ENCODE measurements around the gene APBB1IP. TPM values are rescaled to one million over a fixed set of nuclear protein-coding genes. Genes with fewer than 3 reads are reported as not detected.

Gene APBB1IP
- total RNA-seq, 4 donors from 2014 or later: 0.34 to 3.0 (median 2.3) TPM

DNA sequence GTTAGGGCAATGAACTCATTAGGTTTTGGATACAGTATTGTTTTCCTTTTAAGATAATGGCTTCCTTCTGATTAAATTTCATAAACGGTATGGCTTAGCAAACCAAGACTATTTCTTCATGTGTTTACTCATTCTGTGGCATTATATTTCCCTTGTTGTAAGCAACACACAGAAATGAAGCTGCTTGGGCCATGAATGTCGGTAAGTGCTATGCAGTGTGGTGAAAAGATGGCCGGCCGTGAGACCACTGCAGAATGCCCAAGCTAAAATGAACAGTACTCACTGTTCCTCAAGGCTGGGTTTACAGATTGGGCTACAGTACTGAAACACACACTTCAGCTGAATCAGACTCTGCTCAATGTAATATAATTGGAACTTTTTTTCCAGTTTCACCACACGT lies 8.1 kb downstream of the APBB1IP start:
- TF ChIP-seq POLR2A (IDR thresholded peaks at IDR 0.05): no peak
- TF ChIP-seq, protein P1, sequence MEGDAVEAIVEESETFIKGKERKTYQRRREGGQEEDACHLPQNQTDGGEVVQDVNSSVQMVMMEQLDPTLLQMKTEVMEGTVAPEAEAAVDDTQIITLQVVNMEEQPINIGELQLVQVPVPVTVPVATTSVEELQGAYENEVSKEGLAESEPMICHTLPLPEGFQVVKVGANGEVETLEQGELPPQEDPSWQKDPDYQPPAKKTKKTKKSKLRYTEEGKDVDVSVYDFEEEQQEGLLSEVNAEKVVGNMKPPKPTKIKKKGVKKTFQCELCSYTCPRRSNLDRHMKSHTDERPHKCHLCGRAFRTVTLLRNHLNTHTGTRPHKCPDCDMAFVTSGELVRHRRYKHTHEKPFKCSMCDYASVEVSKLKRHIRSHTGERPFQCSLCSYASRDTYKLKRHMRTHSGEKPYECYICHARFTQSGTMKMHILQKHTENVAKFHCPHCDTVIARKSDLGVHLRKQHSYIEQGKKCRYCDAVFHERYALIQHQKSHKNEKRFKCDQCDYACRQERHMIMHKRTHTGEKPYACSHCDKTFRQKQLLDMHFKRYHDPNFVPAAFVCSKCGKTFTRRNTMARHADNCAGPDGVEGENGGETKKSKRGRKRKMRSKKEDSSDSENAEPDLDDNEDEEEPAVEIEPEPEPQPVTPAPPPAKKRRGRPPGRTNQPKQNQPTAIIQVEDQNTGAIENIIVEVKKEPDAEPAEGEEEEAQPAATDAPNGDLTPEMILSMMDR (IDR thresholded peaks at IDR 0.05): no peak
- no peak for DNase-seq (ENCODE audit: low spot score in 2 of 2)

DNA sequence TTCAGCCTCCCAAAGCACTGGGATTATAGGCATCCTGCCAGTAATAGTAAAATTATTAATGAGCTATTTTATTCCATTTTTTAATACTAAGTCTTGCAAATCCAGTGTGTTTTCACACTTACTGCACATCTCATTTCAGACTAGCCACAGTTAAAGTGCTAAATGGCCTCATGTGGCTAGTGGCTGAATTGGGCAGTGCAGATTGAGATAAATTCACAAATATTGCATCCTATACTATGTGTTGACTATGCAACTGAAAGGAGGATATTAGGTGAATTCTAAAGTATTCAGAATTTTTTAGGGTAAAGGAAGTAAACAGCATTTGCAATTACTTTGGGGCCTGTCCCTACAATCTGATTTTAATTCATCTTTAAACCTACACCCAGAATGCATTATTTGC lies 10.2 kb downstream of the APBB1IP start:
- no peak overlapping the region for H3K4me3 ChIP-seq (ENCODE audit: low read depth, poor library complexity, severe bottlenecking)
- no peak for TF ChIP-seq POLR2A (IDR thresholded peaks at IDR 0.05)
- TF ChIP-seq, protein P1 (IDR thresholded peaks at IDR 0.05): no peak
- intact Hi-C loops (cut with DNase I; ENCODE audit: low total_unique reads): no loop called here
- DNase-seq (ENCODE audit: low spot score in 2 of 2): no peak

More for the DNA sequence above, 8.1 kb downstream of the APBB1IP start:
- WGBS, 2 donors: 83 to 87% methylated on average over 5 of the region's 5 CpGs
- no peak overlapping the region for H3K4me3 ChIP-seq (ENCODE audit: low read depth, poor library complexity, severe bottlenecking)
- intact Hi-C loops (cut with DNase I; ENCODE audit: low total_unique reads): no loop called here

DNA sequence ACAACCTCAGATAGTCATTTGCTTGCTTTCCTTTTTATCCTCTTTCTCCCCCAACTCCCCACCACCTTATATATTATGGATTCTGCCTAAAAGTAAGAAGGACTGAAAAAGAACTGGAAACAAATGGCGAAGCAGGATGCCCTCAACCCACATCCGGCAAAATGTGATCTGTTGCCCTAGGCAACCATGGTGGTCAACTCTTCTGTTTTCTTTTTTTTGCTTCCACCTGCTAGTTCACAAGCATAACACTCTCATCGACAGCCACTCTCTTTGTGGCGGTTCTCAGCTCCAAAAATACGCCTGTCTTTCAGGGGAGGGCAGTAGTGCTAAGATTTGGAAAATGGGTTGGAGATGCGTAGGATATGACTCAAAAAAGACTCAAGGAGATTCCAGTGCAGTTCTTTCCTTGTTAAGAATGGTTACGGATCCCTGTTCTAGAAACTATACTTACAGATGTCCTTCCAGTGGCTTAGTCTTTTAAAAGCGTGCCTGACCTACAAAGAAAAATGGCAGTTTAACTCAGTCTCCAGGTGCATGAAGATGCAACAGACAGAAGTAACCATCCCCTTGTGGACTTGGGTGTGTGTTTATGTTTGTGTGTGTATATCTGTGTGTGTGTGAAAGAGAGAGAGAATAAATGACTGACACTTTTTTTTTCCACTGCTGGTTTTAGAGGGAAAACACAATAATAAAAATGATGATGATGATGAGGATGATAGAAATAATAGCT lies 10.7 kb downstream of the APBB1IP start:
- DNase-seq (ENCODE audit: low spot score in 2 of 2): no peak
- intact Hi-C loops (cut with DNase I; ENCODE audit: low total_unique reads): no loop called here

DNA sequence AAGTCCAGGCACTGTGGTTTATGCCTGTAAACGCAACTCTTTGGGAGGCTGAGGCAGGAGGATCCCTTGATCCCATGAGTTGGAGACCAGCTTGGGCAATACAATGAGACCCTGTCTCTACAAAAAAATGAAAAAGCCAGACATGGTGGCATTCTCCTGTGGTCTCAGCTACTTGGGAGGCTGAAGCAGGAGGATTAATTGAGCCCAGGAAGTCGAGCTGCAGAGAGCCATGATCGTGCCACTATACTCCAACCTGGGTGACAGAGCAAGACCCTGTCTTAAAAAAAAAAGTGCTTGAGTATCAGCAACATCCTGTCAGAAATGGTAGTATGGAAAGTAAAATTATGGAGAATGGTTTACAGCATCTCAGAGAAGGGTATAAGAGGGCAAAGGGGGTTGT lies 11.6 kb downstream of the APBB1IP start:
- H3K4me3 ChIP-seq (ENCODE audit: low read depth, poor library complexity, severe bottlenecking): no peak overlapping the region
- TF ChIP-seq POLR2A (IDR thresholded peaks at IDR 0.05): no peak
- TF ChIP-seq, protein P1 (IDR thresholded peaks at IDR 0.05): no peak
- no peak for DNase-seq (ENCODE audit: low spot score in 2 of 2)
- 57 to 68% methylated on average over 3 of the region's 3 CpGs for WGBS, 2 donors
- intact Hi-C loops (cut with DNase I; ENCODE audit: low total_unique reads): no loop called here

More for the DNA sequence above, 10.7 kb downstream of the APBB1IP start:
- WGBS, 2 donors: 75 to 77% methylated on average over 8 of the region's 8 CpGs
- no peak overlapping the region for H3K4me3 ChIP-seq (ENCODE audit: low read depth, poor library complexity, severe bottlenecking)
- TF ChIP-seq, protein P1 (IDR thresholded peaks at IDR 0.05): no peak
- TF ChIP-seq POLR2A (IDR thresholded peaks at IDR 0.05): no peak

DNA sequence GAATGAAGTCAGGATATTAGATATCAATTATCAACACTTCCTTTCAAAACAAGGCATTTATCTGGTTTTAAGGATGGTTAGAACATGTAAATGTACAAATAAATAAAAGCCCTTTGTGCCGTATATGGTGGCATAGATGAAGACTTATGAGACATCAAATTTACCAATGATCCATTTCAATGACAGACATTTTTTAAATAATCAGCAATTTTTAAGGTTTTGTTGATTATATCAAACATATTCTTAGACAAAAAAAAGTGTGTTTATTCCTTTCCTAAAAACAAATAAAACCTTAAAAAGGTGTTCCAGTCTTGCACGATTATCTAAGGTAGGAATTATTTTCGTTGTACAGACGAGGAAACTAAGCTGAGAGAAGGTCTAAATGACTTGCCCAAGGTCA lies 13.8 kb downstream of the APBB1IP start:
- no peak overlapping the region for H3K4me3 ChIP-seq (ENCODE audit: low read depth, poor library complexity, severe bottlenecking)
- no peak for TF ChIP-seq POLR2A (IDR thresholded peaks at IDR 0.05)
- TF ChIP-seq, protein P1 (IDR thresholded peaks at IDR 0.05): no peak
- no peak for DNase-seq (ENCODE audit: low spot score in 2 of 2)
- WGBS, 2 donors: 19 to 38% methylated on average over 4 of the region's 4 CpGs
- intact Hi-C loops (cut with DNase I; ENCODE audit: low total_unique reads): no loop called here

DNA sequence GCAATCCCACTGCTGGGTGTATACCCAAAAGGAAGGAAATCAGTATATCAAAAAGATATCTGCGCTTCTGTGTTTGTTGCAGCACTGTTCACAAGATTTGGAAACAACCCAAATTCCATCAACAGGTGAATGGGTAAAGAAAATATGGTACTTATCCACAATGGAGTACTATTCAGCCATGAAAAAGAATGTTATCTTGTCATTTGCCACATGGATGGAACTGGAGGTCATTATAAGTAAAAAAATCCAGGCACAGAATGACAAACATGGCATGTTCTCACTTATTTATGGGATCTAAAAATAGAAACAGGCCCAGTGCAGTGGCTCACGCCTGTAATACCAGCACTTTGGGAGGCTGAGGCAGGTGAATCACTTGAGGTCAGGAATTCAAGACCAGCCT lies 15.7 kb downstream of the APBB1IP start:
- H3K4me3 ChIP-seq (ENCODE audit: low read depth, poor library complexity, severe bottlenecking): no peak overlapping the region
- WGBS, 2 donors: 80 to 81% methylated on average over 2 of the region's 2 CpGs
- TF ChIP-seq, protein P1 (IDR thresholded peaks at IDR 0.05): no peak
- TF ChIP-seq POLR2A (IDR thresholded peaks at IDR 0.05): no peak
- no peak for DNase-seq (ENCODE audit: low spot score in 2 of 2)
- intact Hi-C loops (cut with DNase I; ENCODE audit: low total_unique reads): no loop called here

All from lower leg skin (tissue), 4 donors.